GM12878 (cell line): ENCODE results near the gene TMEM17.

Experiments
- CHD1 ChIP-seq: IDR thresholded peaks from 2 replicates; pipeline ENCODE4 v1.6.1; 2012; ENCODE audit warnings: low read depth, low read length, improper control_type of control experiment
- RAD21 ChIP-seq: IDR thresholded peaks from 2 replicates; pipeline ENCODE4 v1.6.1; 2011; ENCODE audit warnings: mild to moderate bottlenecking, low read depth, low read length, moderate library complexity; ENCODE audit not compliant: insufficient read depth
- RFX5 ChIP-seq: IDR thresholded peaks from 2 replicates; pipeline ENCODE4 v1.6.1; 2011; ENCODE audit warnings: low read depth, low read length, improper control_type of control experiment

- TF ChIP-seq CHD1 (no peak), RFX5 (no peak), RAD21 (no peak)
Observed at GRCh38 chr2:62450716-62451191, 55.2 kb downstream of the TMEM17 start.
